Endometrium (tissue), 2 donors: ENCODE results near the gene PMVK.
A peak's percentile ranks its signal among the peaks of the same experiment; 100 is the strongest.
"Not testable (repeated sequence)": the region's sequence is repeated elsewhere in the genome, so short reads cannot be mapped to it uniquely, and the experiment has no call there.

Experiments used
- FAIRE-seq: peaks from 2 replicates; lab custom pipeline; 2012; peaks lifted over from hg19 to GRCh38; lab: Jason Lieb, UNC
- donor health status: control.
- donor health status: control.

The PMVK gene

GRCh38 chr1:154936555-154937084 lies at the start of gene PMVK:
Gene PMVK (minus strand): TSS chr1:154936719. CDS start chr1:154936685, 34 bp downstream.
- FAIRE-seq: no peak

DNA sequence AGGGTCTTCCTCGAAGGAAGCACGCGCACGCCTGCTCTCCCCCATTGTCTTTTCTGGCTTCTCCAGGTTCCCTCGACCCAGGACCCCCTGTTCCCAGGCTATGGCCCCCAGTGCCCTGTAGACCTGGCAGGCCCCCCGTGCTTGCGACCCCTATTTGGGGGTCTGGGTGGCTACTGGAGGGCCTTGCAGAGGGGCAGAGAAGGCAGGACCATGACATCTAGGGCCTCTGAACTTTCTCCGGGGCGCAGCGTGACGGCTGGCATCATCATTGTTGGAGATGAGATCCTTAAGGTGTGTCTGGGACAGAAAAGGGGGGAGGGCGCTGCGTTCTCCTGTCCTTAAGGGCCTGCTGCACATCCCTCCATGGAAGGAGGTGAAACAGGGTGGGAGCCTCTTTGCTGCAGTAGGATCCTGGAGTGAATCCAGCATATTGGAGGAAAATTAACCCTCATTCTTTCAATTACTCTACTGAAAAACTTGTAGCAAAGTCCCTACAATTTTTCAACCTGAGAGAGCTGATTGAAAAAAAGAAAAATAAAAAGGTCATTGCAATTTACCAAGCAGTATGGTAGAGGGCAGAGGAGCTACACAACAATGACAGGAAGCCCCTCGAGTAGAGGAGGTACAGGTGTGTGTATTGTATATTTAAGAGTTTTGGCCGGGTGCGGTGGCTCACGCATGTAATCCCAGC lies 47.4 kb upstream of the PMVK start:
- no peak for FAIRE-seq

GRCh38 chr1:154982897-154983648 lies 46.6 kb upstream of the PMVK start, which contains the start of gene FLAD1:
Gene FLAD1 (plus strand): TSS chr1:154983344. CDS start chr1:154983695, 351 bp downstream.
- peak; percentile 98 for FAIRE-seq

- no peak for FAIRE-seq
These were observed 45.8 kb upstream of the PMVK start for GRCh38 chr1:154982341-154982740.

GRCh38 chr1:154978360-154978759 lies 41.8 kb upstream of the PMVK start:
- FAIRE-seq: no peak

- FAIRE-seq: not testable (repeated sequence)
These were observed 41.2 kb upstream of the PMVK start for GRCh38 chr1:154977762-154978161.

DNA sequence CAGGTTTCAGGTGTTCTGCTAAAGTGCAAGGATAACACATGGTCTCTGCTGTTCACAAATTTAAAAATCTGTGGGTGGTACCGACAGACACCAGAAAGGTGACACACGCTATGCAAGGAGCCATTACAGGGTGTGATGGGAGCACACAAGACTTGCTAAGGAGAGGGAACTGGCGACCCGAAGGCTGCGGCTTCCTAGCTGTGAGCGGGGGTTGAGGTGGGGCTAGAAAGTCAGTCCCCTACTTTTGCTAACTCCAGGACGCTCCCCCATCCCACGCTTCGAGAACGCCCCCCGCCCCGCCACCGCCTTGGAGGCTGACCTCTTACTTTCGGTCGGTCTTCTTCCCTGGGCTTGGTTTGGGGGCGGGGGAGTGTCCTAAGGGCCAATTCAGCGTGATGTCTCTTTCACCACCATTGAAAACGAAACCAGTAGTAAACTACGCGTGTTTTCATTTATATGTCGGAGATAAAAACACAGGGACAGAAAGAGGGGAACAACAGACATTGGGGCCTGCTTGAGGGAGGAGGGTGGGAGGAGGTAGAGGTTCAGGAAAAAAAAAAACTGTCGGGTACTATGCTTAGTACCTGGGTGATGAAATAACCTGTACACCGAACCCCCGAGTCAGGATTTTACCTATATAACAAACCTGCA lies 39.0 kb upstream of the PMVK start:
- no peak for FAIRE-seq

GRCh38 chr1:154974808-154975408 lies 38.4 kb upstream of the PMVK start:
- FAIRE-seq: peak; percentile 55

DNA sequence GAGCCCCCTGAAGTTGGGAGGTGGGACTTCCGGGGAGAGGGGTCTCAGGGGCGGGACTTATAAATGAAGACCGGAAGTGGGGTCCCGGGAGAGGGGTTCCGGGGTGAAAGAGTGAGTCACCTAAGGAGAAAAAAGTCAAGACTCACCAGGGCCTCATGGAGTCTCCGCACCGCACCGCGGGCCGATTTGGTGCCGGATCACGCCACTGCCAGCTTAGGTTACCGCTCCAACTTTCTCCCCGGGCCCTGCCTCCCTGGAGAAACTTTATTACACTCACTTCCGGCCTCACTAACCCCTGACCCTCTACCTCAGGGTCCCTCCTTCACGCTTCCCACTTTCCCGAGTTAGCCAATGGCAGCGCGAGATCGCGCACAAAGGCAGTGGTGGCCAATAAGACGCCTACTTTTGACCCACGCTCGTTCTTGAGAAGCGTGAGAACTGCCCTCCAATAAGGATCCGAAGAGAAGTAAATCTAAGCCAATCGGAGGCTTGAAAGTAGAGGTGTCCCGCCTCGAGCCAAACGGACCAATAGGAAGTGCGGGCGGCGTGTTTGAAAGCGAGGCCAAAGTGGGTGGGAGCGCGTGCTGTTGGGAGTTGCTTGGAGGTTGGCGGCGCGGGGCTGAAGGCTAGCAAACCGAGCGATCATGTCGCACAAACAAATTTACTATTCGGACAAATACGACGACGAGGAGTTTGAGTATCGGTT lies 37.7 kb upstream of the PMVK start, which contains the start of gene CKS1B:
TSS of gene CKS1B (plus strand) at position 580 of the 706 bp plus-strand sequence. CDS start at position 645, 65 bp downstream.
- FAIRE-seq: peak; percentile 99

DNA sequence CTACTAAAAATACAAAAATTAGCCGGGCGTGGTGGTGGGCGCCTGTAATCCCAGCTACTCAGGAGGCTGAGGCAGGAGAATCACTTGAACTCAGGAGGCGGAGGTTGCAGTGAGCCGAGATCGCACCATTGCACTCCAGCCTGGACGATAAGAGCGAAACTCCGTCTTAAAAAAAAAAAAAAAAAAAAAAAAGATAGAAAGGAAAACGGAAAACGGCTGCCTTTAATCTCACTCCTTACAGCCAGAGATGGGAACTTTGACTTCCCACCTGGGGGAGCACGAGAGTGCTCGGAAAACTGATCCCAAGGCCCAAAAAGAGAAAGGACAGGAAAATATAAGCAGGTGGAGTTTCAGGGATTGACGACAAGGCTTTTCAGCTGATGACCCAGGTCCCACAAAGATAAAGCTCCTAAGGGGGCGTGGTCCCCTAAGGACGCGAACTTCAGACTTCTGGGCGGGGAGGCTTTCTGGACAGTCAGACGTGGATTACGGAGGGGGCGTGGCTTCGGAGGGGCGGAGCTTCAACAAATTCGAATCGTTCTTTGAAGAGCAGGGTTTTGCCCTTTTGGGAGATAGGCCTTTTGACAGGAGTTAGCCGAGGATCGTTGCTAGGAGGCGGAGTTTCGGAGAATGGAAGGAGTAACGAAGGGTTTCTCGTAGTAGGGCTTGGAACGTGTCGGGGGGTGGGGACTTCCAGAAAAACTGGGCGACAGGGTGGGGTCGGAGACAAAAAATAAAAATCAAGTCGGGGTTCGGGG lies 37.0 kb upstream of the PMVK start:
- FAIRE-seq: peak; percentile 85

GRCh38 chr1:154972517-154973343 lies 36.2 kb upstream of the PMVK start:
- FAIRE-seq: no peak

DNA sequence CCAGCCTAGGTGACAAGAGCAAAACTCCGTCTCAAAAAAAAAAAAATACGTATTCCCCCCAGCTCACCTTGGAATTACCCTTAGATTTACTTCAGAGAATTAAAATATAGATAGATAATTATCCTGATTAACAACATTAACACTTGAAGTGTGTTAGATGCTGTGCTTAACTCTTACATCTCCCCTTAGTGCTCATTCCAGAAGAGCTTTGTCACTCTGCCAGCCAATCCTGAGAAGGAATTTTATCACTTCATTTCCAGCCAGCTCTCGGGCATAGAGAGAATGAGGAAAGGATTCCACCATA lies 35.6 kb upstream of the PMVK start:
- no peak for FAIRE-seq

- FAIRE-seq: no peak
These were observed 35.0 kb upstream of the PMVK start for GRCh38 chr1:154971341-154971998.

DNA sequence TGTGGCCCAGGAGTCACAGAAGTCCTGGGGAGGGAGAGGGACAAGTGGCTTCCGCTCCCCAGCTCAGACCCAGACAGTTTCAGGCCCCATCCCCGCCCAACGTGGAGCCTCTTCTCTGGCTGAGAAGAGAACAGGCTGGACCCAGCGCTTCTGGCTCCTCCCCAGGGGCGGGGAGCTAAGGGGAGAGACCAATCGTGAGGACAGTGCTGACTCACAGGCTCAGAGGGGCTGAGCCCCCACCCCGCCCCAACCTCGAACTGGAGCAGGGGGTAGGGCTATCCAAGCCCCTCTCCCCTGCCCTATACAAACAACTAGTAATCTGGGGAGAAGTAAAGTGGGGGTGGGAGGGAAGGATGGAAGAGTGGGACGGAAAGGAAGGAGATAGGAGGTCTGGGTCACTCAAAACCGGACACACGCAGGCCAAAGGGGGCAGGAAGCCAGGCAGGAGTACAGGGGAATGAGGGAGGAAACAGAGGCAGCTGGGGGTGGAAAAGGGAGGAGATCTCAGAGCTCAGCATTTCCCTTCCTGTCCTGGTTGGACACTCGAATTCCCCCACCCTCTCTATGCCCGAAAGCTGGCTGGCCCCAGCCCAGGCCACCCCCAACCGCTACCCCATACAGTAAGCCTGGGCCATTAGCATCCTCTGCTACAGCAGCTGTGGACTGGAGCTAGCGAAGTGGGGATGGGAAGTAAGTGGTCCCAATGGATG lies 34.3 kb upstream of the PMVK start, which contains the start of gene SHC1:
TSS of gene SHC1 (minus strand) at position 117 of the 710 bp plus-strand sequence. CDS start 221 bp downstream, outside the sequence.
- FAIRE-seq: no peak

- FAIRE-seq: no peak
These were observed 33.4 kb upstream of the PMVK start for GRCh38 chr1:154969860-154970452.

- no peak for FAIRE-seq
These were observed 32.7 kb upstream of the PMVK start for GRCh38 chr1:154969246-154969645.

GRCh38 chr1:154968731-154969130 lies 32.2 kb upstream of the PMVK start:
- FAIRE-seq: no peak

GRCh38 chr1:154967331-154967950 lies 30.9 kb upstream of the PMVK start:
- FAIRE-seq: no peak
